ENCODE data around the gene SFTPA1. TPM values are rescaled to one million over a fixed set of nuclear protein-coding genes. Genes with fewer than 3 reads are reported as not detected.

Gene SFTPA1
- total RNA-seq, result not detected
- polyA plus RNA-seq (2013, experiment 1 of 2), result not detected
- not detected for polyA plus RNA-seq (2013, experiment 2 of 2)
- total RNA-seq, result 0 to 0.30 (median 0) reads per million in 172 experiments

DNA sequence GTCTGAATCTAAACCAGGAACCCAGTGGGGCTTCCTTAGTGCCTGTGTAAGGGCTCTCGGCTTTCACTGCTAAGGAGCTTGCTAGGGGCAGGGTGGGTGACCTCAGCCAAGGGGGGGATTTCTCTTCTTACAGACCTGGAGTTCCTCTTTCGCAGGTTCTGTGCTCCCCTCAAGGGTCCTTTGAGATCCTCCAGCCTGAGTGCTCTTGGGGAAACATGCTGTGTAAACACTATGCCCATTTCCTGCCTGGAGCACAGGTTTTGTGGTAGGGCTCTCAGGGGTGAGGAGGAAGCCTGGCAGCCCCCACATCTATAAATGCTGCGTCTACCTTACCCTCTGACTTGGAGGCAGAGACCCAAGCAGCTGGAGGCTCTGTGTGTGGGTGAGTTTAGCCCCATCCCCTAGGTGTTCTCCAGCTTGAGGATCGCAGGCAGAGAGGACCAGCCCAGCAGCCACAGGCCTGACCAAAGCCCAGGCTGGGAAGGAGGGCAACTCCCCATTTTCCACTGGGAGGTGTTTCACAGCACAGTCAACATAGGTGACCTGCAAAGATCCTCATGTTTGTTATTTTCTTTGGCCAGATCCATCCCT is at the start of gene SFTPA1:
Gene SFTPA1, plus strand, starts transcription at position 339 of the 591 bp plus-strand sequence. CDS start 887 bp downstream, outside the sequence.
- intact Hi-C loops (cut with DNase I, micrococcal nuclease), result no loop called here
- Mint-ChIP-seq H3K4me1 (ENCODE audit: low read depth) (no peaks in the 10 kb centered on the region), H3K27me3 (peaks cover 4% of the 10 kb centered on the region), H3K36me3 (ENCODE audit: low read depth) (no peaks in the 10 kb centered on the region), H3K4me3 (no peak within 1 kb of the TSS), H3K9me3 (no peaks in the 10 kb centered on the region), H3K27ac (no peak within 1 kb of the TSS)
- H3K4me3 ChIP-seq (ENCODE audit: low read length), result no peak within 1 kb of the TSS
- ATAC-seq (ENCODE audit: poor library complexity) (no peak), DNase-seq (no peak)
- no peaks in the 10 kb centered on the region for H3K36me3 ChIP-seq (ENCODE audit: insufficient read depth, low read length)
- POLR2A ChIA-PET, result no interaction called here
- TF ChIP-seq, protein P1, sequence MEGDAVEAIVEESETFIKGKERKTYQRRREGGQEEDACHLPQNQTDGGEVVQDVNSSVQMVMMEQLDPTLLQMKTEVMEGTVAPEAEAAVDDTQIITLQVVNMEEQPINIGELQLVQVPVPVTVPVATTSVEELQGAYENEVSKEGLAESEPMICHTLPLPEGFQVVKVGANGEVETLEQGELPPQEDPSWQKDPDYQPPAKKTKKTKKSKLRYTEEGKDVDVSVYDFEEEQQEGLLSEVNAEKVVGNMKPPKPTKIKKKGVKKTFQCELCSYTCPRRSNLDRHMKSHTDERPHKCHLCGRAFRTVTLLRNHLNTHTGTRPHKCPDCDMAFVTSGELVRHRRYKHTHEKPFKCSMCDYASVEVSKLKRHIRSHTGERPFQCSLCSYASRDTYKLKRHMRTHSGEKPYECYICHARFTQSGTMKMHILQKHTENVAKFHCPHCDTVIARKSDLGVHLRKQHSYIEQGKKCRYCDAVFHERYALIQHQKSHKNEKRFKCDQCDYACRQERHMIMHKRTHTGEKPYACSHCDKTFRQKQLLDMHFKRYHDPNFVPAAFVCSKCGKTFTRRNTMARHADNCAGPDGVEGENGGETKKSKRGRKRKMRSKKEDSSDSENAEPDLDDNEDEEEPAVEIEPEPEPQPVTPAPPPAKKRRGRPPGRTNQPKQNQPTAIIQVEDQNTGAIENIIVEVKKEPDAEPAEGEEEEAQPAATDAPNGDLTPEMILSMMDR (IDR thresholded peaks at IDR 0.05), result no peak
- no peaks in the 10 kb centered on the region for H3K9me3 ChIP-seq (ENCODE audit: control insufficient read depth in 1 of 2, insufficient read depth in 1 of 2, low read length in 2 of 2)
- CTCF ChIA-PET, result no interaction called here
- H3K4me1 ChIP-seq (ENCODE audit: insufficient read depth, low read length), result no peaks in the 10 kb centered on the region
- H3K27ac ChIP-seq (ENCODE audit: low read depth in 1 of 2, low read length in 2 of 2), result no peak within 1 kb of the TSS
- no peaks in the 10 kb centered on the region for H3K27me3 ChIP-seq (ENCODE audit: control insufficient read depth in 1 of 2, insufficient read depth in 2 of 2, low read length in 2 of 2)

DNA sequence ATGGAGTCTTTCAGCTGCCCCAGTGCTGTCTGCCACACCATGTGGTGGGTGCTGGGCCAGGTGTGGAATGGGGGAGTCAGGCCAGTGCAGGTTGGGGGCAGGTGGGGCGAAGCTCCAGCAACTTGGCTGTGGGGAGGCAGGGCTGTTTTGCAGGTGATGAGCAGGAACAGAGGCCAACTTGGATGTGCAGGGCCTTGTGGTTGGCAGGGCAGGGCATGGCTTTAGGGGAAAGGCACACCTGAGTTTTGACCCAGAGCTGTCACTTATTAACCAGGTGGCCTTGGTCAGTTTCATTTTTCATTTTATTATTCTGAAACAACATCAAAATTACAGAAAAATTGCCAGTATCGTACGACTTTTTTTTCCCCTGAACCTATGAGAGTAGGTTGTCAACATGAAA is 49.5 kb upstream of the SFTPA1 start:
- H3K27ac ChIP-seq (ENCODE audit: low read depth in 1 of 2, low read length in 2 of 2), result no peak overlapping the region
- TF ChIP-seq, protein P1 (IDR thresholded peaks at IDR 0.05), result no peak
- ChIA-PET CTCF (no interaction called here), POLR2A (no interaction called here)
- H3K36me3 Mint-ChIP-seq (ENCODE audit: low read depth), result no peaks in the 10 kb centered on the region
- H3K4me1 ChIP-seq (ENCODE audit: insufficient read depth, low read length), result peaks cover 5% of the 10 kb centered on the region
- H3K27ac Mint-ChIP-seq, result no peak overlapping the region
- H3K4me1 Mint-ChIP-seq (ENCODE audit: low read depth), result no peaks in the 10 kb centered on the region
- H3K4me3 Mint-ChIP-seq, result no peak overlapping the region
- H3K4me3 ChIP-seq (ENCODE audit: low read length), result no peak overlapping the region
- no peaks in the 10 kb centered on the region for H3K9me3 ChIP-seq (ENCODE audit: control insufficient read depth in 1 of 2, insufficient read depth in 1 of 2, low read length in 2 of 2)
- intact Hi-C loops (cut with DNase I, micrococcal nuclease), result loop anchor here in 1 of 2 experiments (10.0 kb wide), 2 partner anchors 484 to 694 kb away; no protein-coding TSS in a partner anchor
- H3K9me3 Mint-ChIP-seq, result no peaks in the 10 kb centered on the region
- ATAC-seq (ENCODE audit: poor library complexity) (no peak), DNase-seq (no peak)
- H3K27me3 Mint-ChIP-seq, result peaks cover 25% of the 10 kb centered on the region
- peaks cover 5 to 14% of the 10 kb centered on the region in 2 experiments for H3K27me3 ChIP-seq (ENCODE audit: control insufficient read depth in 1 of 2, insufficient read depth in 2 of 2, low read length in 2 of 2)
- H3K36me3 ChIP-seq (ENCODE audit: insufficient read depth, low read length), result no peaks in the 10 kb centered on the region

DNA sequence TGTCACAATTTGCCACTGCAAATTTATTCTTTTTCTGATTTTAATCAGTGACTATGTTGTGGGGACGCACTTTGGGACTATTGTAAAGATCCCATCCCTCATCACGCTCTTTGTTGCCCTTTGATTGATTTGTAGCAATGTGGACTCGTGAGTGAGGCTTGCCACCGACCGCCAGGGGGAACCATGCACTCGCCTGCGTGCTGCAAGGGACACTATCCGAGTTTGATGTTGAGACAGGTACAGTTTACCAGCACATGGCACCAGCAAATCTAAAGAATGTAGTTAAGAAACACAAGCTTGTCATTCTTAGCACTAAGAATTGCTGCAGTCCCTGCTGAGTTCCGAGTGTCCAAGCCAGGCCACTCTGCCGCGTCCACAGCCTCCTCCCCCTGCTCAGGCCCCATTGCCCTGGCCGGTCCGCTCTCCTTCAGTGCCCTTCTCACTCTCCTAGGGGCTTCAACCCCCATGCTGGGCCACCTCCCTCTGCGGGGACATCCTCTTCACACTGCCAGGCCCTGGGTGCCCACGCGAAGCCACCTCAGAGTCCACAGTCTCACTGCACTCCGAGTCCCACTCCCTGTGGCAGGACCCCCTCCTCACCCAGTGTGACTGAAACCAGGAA is 48.5 kb upstream of the SFTPA1 start:
- Histone ChIP-seq H3K9me3 (ENCODE audit: control insufficient read depth in 1 of 2, insufficient read depth in 1 of 2, low read length in 2 of 2) (no peaks in the 10 kb centered on the region), H3K4me1 (ENCODE audit: insufficient read depth, low read length) (peaks cover 5% of the 10 kb centered on the region), H3K36me3 (ENCODE audit: insufficient read depth, low read length) (no peaks in the 10 kb centered on the region), H3K4me3 (ENCODE audit: low read length) (no peak overlapping the region), H3K27ac (ENCODE audit: low read depth in 1 of 2, low read length in 2 of 2) (no peak overlapping the region), H3K27me3 (ENCODE audit: control insufficient read depth in 1 of 2, insufficient read depth in 2 of 2, low read length in 2 of 2) (peaks cover 5 to 14% of the 10 kb centered on the region in 2 experiments)
- TF ChIP-seq, protein P1 (IDR thresholded peaks at IDR 0.05), result peak; percentile 72
- Mint-ChIP-seq H3K4me3 (no peak overlapping the region), H3K27ac (no peak overlapping the region), H3K27me3 (peaks cover 32% of the 10 kb centered on the region), H3K9me3 (no peaks in the 10 kb centered on the region), H3K36me3 (ENCODE audit: low read depth) (no peaks in the 10 kb centered on the region), H3K4me1 (ENCODE audit: low read depth) (no peaks in the 10 kb centered on the region)
- ChIA-PET CTCF (no interaction called here), POLR2A (no interaction called here)
- ATAC-seq (ENCODE audit: poor library complexity) (peak; percentile 77), DNase-seq (peak; percentile 38 to 73 (median 48))
- intact Hi-C loops (cut with DNase I, micrococcal nuclease), result loop anchor here (1.0 to 10.0 kb wide), 3 partner anchors 367 to 693 kb away; no protein-coding TSS in a partner anchor

Data from CD4-positive, alpha-beta T cell (primary cell).